Measurements from ENCODE around the gene ORC3.
"Not testable (repeated sequence)": the region's sequence is repeated elsewhere in the genome, so short reads cannot be mapped to it uniquely, and the experiment has no call there.

ORC3 gene

GRCh38 chr6:87697581-87698546 is 107.9 kb downstream of the ORC3 start:
- peak; percentile 89 for DNase-seq (ENCODE audit: low read depth)

GRCh38 chr6:87698547-87699006 is 108.6 kb downstream of the ORC3 start:
- no peak for DNase-seq (ENCODE audit: low read depth)

GRCh38 chr6:87699576-87699975 is 109.6 kb downstream of the ORC3 start:
- DNase-seq (ENCODE audit: low read depth), result no peak

DNA sequence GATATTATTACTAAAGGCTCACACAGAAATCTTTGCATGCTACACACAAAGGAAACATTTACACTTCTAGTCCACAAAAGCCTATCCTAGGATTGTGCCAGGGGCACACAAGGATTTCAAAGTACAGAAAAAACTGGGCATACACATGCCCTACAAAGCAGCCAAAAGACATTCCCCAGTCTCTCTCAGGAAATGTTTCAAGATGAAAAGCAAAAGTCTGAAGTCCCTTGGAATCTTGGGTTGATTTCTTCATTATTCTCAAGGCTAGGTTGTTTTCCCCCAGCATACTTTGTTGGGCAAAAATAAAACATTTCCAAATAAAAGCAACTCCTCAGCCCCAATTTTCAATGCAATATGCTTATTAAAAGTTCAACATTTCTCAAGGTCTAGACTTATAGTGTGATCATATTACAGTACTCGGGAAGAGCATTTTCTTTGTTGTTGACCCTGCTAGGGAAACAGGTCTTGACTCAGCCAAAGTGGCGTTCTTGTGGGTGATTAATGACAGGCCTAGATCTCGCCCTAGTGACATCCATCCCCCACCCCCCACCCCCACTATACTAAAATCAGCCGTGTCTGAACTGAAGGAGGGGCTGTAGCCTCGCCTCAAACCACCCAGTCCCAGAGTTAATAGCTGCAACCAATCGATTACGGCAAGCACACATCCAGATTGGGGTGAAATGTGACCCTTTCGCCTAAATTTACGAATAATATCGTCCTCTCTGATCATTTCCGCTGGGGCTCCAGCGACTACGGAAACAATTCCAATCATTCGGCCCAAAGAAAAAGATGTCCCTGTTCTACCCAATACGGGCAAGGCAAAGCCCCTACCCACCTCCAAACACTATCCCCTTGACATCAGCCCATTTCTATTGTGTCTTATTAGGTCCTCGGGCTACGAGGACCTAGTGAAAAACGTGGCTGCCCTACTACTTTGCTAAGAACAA is 110.7 kb downstream of the ORC3 start:
- no peak for DNase-seq (ENCODE audit: low read depth)

GRCh38 chr6:87701344-87701675 is 111.4 kb downstream of the ORC3 start:
- DNase-seq (ENCODE audit: low read depth), result no peak

DNA sequence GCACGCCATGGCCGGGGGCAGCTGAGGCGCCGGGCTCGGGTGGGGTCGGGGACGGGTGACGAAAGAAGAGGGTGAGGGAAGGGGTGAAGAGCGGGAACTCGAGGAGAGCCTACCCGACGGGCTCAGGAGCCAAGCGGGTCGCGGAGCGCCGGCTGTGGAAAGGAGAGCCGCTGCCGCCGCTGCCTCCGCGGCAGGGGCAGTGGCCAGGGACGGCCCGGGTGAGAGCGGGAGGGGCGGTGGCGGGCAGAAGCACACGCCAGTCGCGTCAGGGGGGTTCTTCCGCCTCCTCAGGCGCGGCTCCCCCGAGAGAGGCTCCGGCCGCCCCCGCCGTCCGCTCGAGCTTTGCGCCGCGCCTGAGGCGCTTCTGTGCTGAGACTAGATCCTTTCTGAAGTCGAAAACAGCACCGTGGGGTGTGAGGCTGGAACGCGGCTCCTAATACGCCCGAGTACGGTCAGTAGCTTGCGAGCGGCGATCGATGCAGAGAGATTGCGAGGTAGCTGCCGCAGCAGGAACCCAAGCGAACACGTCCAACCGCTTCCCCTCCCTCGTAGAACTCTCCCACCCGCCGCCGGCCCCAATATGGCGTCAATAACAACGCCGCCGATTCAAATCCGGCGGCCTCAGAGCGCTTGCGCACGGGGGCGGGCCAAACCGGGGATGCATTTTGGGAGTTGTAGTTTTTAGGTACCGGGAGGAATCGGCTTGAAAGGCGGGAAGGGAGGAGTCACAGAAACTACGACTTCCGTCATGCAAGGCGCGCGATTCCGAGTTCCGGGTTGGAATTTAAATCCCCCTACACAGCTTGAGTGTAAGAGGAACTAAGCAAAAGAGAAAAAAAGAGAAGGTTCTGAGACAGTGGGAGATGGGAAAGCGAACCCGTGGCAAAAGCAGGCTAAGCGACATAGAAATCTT is 112.0 kb downstream of the ORC3 start, which contains the start of gene AKIRIN2:
Gene AKIRIN2, minus strand, starts transcription at position 558 of the 913 bp plus-strand sequence. Its CDS starts 549 bp downstream, at position 9.
- DNase-seq (ENCODE audit: low read depth), result peak; percentile 97

- no peak for DNase-seq (ENCODE audit: low read depth)
These were observed 112.6 kb downstream of the ORC3 start for GRCh38 chr6:87702589-87702945.

DNA sequence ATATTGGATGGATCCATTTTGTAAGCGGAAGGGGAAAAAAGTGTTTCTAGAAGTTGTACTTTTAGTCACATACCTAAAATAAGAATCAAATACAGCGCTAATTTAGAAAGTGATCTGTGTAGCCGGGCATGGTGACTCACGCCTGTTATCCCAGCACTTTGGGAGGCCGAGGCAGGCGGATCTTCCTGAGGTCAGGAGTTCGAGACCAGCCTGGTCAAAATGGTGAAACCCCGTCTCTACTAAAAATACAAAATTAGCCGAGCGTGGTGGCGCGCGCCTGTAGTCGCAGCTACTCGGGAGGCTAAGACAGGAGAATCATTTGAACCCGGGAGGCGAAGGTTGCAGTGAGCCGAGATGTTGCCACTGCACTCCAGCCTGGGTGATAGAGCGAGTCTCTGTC is 113.1 kb downstream of the ORC3 start:
- not testable (repeated sequence) for DNase-seq (ENCODE audit: low read depth)

GRCh38 chr6:87705070-87705691 is 115.2 kb downstream of the ORC3 start:
- DNase-seq (ENCODE audit: low read depth), result no peak

GRCh38 chr6:87706187-87706966 is 116.4 kb downstream of the ORC3 start:
- no peak for DNase-seq (ENCODE audit: low read depth)

GRCh38 chr6:87708581-87709427 is 118.9 kb downstream of the ORC3 start:
- not testable (repeated sequence) for DNase-seq (ENCODE audit: low read depth)

GRCh38 chr6:87710090-87710489 is 120.2 kb downstream of the ORC3 start:
- no peak for DNase-seq (ENCODE audit: low read depth)

DNA sequence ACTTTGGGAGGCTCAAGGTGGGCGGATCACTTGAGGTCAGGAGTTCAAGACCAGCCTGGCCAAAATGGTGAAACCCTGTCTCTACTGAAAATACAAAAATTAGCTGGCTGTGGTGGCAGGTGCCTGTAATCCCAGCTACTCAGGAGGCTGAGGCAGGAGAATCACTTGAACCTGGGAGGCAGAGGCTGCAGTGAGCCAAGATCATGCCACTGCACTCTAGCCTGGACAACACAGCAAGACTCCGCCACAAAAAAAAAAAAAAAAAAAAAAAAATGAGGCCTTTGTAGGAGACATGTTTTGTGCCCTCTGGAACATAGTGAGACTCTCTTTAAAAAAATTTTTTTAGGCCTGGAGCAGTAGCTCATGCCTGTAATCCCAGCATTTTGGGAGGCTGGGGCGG is 122.8 kb downstream of the ORC3 start:
- not testable (repeated sequence) for DNase-seq (ENCODE audit: low read depth)

DNA sequence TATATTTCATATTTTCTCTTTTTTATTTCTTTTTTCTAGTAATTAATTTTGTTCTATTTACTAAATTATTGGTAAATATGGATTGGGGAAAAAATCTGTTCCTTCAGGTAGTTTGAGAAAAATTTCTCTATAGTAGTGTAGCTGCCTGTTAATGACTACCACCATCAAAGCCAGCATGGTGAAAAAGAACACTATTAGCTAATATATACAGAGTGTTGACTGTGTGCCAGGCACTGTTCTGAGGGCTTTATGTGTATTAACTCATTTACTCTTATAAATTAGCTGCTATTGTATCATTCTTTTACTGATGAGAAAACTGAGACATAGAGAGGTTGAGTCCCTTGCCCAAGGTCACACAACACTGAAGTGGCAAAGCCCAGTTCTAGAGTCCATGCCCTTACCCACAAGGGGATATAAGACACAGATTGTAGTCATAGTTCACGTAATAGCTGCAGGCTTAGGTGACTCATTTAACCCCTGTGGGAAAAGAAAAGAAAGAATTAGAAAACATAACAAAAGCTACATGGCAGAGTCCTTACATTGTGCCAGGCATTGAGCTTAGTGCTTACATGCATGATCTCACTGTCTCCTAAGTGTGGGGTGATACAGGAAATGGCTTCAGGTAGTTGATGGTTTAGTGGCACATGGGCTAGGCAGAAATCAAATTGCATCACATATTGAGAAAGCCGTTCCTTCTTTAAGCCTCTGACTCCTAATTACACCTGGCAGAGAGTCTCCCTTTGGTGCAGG is 124.3 kb downstream of the ORC3 start:
- DNase-seq (ENCODE audit: low read depth), result no peak

Data from GM04504 (cell line).